ENCODE results near the gene ELP2. TPM values are rescaled to one million over a fixed set of nuclear protein-coding genes. Genes with fewer than 3 reads are reported as not detected.

ELP2 gene
- total RNA-seq, 1 experiment from 2014 or later: 137 TPM

DNA sequence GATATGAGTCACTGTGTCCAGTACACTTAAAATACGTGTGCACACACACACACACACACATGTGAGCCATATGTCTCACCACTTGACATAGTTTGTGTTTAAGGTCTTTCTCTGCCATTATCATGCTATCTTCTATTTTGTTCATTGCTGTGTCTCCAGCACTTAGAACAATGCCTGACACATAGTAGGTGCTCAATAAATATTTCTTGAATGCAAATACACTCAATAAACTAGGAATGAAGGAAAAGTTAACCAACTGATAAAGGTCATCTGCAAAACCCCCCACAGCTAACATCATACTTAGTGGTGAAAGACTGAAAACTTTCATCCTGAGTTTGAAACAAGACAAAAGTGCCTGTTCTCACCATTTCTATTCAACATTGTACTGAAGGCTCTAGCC is 62.0 kb downstream of the ELP2 start:
- Histone ChIP-seq H2BK120ac (ENCODE audit: low read depth, low read length, poor library complexity, severe bottlenecking) (no peak overlapping the region), H4K20me1 (ENCODE audit: control insufficient read depth, insufficient read depth, insufficient read length) (no peaks in the 10 kb centered on the region), H3K4ac (ENCODE audit: low read depth, low read length) (no peak overlapping the region), H2BK20ac (ENCODE audit: low read depth, low read length, poor library complexity, severe bottlenecking) (no peak overlapping the region), H3K56ac (ENCODE audit: insufficient read length, low read depth, low read length) (no peak overlapping the region), H2AK5ac (ENCODE audit: insufficient read length, low read length) (no peak overlapping the region), H3K4me1 (ENCODE audit: insufficient read depth, low read length) (peaks cover 4% of the 10 kb centered on the region; the same call in 1 of the 2 replicates), H4K8ac (replicated peaks; ENCODE audit: insufficient read length, low read depth, low read length) (no peak overlapping the region), H2BK15ac (ENCODE audit: low read depth, low read length) (no peak overlapping the region), H3K14ac (ENCODE audit: insufficient read depth, low read length) (no peak overlapping the region), H3K23ac (ENCODE audit: insufficient read length, low read depth, low read length) (no peak overlapping the region), H3T11ph (ENCODE audit: low read length) (no peak overlapping the region), H3K79me1 (ENCODE audit: insufficient read depth, low read depth, low read length, poor library complexity, severe bottlenecking) (no peaks in the 10 kb centered on the region), H2AFZ (ENCODE audit: low read length) (no peak overlapping the region), H3K27me3 (ENCODE audit: insufficient read depth, low read length) (0 out of 2 replicates have a peak, but pooled peaks cover 3% of the 10 kb centered on the region), H4K91ac (ENCODE audit: insufficient read length, low read depth, low read length) (no peak overlapping the region), H3K4me2 (ENCODE audit: insufficient read depth, insufficient read length, low read length) (no peak overlapping the region), H3K9ac (ENCODE audit: extremely low read depth, insufficient read length, low read length) (no peak overlapping the region), H3K9me3 (ENCODE audit: control insufficient read depth, low read depth, low read length) (no peaks in the 10 kb centered on the region), H3K23me2 (ENCODE audit: insufficient read length, low read depth, low read length, poor library complexity, severe bottlenecking) (peaks cover 5% of the 10 kb centered on the region), H2BK5ac (ENCODE audit: insufficient read length, low read length) (no peak overlapping the region), H3K79me2 (ENCODE audit: insufficient read depth, low read length) (peaks cover 3% of the 10 kb centered on the region; the same call in 1 of the 2 replicates), H3K27ac (ENCODE audit: insufficient read length, low read depth, low read length) (no peak overlapping the region), H3K18ac (ENCODE audit: insufficient read length, low read depth, low read length) (no peak overlapping the region), H2BK12ac (ENCODE audit: insufficient read length, low read depth, low read length) (no peak overlapping the region), H4K5ac (ENCODE audit: insufficient read length, low read depth, low read length) (no peak overlapping the region)
- Mint-ChIP-seq H3K4me1 (peaks cover 15 to 18% of the 10 kb centered on the region in 2 experiments), H3K9me3 (no peaks in the 10 kb centered on the region), H3K27me3 (ENCODE audit: low read depth) (peaks cover 19% of the 10 kb centered on the region), H3K4me3 (no peak overlapping the region), H3K36me3 (ENCODE audit: insufficient read depth in 1 of 3, low read depth in 3 of 3) (peaks cover 5 to 7% (median 5%) of the 10 kb centered on the region in 3 experiments; a peak in 6 of 7 replicates), H3K27ac (no peak overlapping the region)
- no CpG with 5 or more reads among the region's 1 CpG for WGBS (ENCODE audit: extremely low coverage, insufficient read length, low lambda C conversion rate)
- TF ChIP-seq, protein P1, sequence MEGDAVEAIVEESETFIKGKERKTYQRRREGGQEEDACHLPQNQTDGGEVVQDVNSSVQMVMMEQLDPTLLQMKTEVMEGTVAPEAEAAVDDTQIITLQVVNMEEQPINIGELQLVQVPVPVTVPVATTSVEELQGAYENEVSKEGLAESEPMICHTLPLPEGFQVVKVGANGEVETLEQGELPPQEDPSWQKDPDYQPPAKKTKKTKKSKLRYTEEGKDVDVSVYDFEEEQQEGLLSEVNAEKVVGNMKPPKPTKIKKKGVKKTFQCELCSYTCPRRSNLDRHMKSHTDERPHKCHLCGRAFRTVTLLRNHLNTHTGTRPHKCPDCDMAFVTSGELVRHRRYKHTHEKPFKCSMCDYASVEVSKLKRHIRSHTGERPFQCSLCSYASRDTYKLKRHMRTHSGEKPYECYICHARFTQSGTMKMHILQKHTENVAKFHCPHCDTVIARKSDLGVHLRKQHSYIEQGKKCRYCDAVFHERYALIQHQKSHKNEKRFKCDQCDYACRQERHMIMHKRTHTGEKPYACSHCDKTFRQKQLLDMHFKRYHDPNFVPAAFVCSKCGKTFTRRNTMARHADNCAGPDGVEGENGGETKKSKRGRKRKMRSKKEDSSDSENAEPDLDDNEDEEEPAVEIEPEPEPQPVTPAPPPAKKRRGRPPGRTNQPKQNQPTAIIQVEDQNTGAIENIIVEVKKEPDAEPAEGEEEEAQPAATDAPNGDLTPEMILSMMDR (conservative IDR thresholded peaks at IDR 0.05): no peak
- DNase-seq: no peak
